Left lobe of liver (tissue), 2 donors: Measurements from ENCODE around the gene HOOK1. TPM values are rescaled to one million over a fixed set of nuclear protein-coding genes. Genes with fewer than 3 reads are reported as not detected.
"Not testable (repeated sequence)": the region's sequence is repeated elsewhere in the genome, so short reads cannot be mapped to it uniquely, and the experiment has no call there.

Experiments used
- ATAC-seq: fragments of 200-7000 bp; cut with Tn5 transposase; one replicate; pipeline ENCODE4 v1.9.1; 2020; ENCODE audit warnings: mild to moderate bottlenecking, moderate library complexity
- DNase-seq: peaks from one replicate; pipeline ENCODE4 v3.0.0-alpha.2; 2020; ENCODE audit warnings: low spot score
- total RNA-seq: library from RNA; stranded (reverse); gene quantifications from one replicate; pipeline ENCODE4 v1.2.1, GENCODE V29; 2021
- donor health status: DM: no; HTN: no; CAD: no; lungs with moderate emphysema.
- donor health status: DM: no; HTN: yes; CAD: no.

Gene HOOK1
- total RNA-seq, 1 donor from 2014 or later: 29.5 TPM

DNA sequence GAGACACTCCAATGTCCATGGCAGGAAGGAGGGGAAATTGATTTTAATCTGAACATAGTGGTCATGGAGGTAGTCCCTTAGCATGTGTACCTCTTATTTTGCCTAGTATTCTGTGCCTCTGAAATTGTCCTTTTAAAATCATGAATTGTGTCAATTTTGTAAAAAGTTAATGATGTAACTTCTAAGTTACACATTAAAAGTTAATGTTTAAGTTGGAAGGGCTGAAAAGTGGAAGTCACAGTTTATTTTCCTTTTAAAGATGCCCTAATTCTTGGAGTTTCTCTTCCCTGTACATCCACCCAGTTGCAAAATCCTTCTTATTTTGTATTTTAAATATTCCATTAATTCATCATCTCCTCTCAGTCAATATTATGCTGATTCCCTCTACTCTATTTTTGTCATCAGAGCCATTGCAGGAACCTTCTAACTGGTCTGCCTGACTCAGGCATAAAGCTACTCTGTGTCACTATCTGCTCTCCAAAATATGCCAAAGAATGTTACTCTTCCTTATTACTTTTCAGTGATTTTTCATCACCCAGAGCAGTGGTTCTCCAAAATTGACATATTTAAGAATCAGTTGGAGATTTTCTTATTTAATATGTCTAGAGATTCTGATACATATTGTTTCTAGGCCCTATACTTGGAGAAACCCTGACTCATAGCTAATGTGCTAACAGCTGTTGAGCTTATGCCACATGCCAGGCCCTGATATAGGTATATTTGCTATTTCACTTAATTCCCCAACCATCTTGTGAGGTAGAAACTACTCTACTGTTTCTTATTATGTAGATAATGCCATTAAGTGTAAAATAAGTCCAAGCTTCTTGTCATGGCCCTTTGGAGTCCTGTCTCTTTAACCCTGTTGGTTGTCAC is 5.1 kb downstream of the HOOK1 start:
- ATAC-seq: peak; percentile 28
- no peak for DNase-seq

- DNase-seq: no peak
- ATAC-seq: no peak
These were observed 12.4 kb downstream of the HOOK1 start for GRCh38 chr1:59827055-59827643.

DNA sequence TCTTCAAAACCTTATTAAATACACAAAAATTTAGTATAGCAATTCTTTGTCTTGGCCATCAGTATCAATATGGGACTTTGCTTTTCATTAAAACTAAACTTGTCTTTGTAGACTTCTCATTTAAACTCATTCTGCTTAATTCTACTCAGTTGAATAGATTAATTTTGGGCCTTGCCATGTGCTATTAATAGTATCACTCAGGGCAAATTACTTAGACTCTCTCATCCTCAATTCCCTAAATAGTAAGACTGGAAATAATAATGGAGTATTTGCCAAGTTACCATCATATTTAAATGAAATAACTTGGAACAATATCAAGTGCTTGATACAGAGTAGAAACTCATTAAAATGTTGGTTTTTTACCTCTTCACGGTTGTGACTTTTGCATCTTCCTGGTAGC is 13.4 kb downstream of the HOOK1 start:
- DNase-seq (no peak), ATAC-seq (no peak)

DNA sequence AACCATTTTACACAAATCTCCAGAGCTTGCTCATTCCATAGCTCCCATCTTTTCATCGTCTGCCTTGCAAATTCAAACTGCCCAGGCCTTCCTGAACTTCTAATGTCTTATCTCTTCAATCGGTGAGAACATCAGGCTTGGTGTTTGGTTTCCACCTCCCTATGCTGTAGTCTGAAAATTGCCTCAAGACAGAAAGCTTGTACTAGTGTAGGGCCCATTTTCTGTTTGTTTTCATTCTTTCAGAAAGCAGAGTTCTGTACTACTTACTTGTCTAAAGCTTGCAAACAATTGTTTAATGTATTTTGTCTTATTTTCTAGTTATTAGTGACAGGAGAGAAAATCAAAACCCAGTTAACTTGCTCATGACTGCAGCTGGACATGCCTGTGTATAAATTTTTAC is 16.8 kb downstream of the HOOK1 start:
- DNase-seq (no peak), ATAC-seq (no peak)

DNA sequence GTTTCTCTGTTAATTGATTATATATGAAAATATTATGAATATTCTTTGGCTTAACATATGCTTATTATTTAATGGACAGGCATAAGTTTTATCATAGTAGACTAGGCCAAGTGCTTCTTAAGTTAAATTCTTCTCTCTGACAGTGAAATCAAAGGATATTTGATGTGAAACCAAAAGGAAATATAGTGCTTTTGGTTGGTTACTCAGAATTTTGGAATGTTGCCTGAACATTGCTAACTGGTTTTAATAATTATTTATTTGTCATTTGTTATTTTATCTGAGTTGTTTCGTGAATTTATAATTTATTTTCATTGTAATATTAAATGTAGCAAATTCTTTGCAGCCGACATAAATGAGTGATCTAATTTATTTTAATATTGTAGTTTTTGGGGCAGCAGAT is 18.3 kb downstream of the HOOK1 start:
- DNase-seq (no peak), ATAC-seq (no peak)

- ATAC-seq (no peak), DNase-seq (no peak)
These were observed 19.2 kb downstream of the HOOK1 start for GRCh38 chr1:59833991-59834390.

DNA sequence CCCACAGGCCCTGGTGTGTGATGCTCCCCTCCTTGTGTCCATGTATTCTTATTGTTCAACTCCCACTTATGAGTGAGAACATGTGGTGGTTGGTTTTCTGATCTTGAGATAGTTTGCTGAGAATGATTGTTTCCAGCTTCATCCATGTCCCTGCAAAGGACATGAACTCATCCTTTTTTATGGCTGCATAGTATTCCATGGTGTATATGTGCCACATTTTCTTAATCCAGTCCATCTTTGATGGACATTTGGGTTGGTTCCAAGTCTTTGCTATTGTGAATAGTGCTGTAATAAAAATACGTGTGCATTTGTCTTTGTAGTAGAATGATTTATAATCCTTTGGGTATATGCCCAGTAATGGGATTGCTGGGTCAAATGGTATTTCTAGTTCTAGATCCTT is 23.1 kb downstream of the HOOK1 start:
- not testable (repeated sequence) for ATAC-seq, DNase-seq

DNA sequence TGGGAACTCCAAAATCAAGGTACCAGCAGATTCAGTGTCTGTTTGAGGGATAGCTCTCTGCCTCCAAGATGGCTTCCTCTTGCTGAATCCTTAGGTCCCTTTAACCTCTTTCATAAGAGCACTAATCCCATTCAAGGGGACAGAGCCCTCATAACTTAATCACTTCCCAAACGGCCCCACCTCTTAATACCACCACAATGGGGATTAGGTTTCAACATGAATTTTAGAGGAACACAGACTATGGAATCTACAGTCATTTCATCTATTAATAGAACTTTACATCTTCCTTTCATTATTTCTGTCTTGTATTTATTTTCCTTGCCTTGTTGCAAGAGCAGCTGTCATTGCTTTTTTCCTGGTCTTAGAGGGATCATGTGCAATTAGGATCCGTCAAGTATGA is 30.3 kb downstream of the HOOK1 start:
- ATAC-seq (no peak), DNase-seq (no peak)

GRCh38 chr1:59846209-59846894 is 31.6 kb downstream of the HOOK1 start:
- ATAC-seq (no peak), DNase-seq (no peak)

DNA sequence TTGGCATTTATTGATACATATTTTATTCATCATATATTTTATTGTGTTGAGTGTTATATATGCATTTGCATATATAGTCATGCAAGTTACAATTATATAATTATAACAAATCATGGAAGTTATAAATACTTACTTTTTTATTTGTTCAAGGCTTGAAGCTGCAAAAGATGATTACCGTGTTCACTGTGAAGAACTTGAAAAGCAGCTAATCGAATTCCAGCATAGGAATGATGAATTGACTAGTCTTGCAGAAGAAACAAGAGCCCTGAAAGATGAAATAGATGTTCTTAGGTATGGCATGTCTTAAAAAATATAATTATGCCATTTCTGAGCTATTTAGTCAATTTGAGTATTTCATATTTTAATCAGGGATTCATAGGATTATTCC is 32.1 kb downstream of the HOOK1 start:
- no peak for DNase-seq
- no peak for ATAC-seq

GRCh38 chr1:59852117-59852516 is 37.4 kb downstream of the HOOK1 start:
- DNase-seq (no peak), ATAC-seq (peak; percentile 51)

DNA sequence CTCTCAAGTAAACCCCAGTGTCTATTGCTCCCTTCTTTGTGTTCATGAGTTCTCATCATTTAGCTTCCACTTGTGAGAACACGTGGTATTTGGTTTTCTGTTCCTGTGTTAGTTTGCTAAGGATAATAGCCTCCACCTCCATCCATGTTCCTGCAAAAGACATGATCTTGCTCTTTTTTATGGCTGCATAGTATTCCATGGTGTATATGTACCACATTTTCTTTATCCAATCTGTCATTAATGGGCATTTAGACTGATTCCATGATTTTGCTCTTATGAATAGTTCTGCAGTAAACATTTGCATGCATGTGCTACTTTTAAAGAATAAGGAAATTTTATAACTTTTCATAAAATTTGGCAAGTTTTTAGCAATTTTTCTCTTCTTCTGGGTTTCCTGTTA is 40.5 kb downstream of the HOOK1 start:
- not testable (repeated sequence) for ATAC-seq, DNase-seq

- ATAC-seq (peak; percentile 93), DNase-seq (peak; percentile 71)
These were observed 42.1 kb downstream of the HOOK1 start for GRCh38 chr1:59856725-59857338.

DNA sequence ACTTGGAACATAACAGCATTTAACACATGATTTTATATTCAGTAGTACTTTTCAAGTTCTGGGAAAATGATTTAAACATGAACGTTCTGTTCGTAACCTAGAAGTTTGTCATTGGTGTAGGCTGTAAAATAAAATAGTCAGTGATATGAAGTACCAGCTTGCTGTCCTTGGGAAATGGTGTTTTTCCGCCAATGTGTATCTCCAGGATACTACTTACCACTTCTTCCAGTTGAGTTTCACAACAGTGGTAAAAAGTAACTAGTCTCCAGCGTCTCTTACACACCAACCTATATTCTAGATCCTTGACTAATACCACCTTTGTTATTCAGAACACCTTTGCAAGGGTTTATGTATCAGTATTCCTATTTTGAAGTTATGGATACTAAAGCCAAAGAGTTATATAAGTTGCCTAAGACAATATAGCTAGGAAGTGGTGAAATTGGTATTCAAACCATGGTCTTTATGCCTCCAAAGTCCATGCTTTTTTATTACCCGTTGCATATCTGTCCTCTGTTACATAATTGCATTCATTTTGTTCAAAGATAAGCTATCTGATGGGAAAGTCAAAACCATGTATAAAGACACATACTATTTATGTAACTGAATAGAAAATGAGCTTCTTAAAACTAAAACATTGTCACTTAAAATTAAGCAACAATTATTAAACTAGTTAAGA is 43.1 kb downstream of the HOOK1 start:
- no peak for DNase-seq
- ATAC-seq: no peak

DNA sequence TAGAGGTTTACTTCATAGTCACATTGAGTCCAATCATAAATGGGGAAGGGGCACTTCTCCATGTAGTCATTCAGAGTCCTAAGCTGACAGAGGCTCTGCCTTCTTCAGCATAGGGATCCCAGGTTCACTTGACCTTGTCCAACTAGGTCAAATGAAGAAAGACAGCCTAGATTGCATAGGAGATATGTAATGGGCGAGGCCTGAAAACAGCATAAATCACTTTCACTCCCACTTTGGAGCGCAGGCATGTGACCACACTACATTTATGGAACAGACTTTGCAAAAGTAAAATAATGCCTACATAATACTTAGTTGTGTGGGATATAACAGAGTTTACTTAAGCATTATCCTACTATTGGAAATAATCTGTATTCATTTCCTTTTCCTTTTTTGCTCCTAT is 51.7 kb downstream of the HOOK1 start:
- ATAC-seq: no peak
- no peak for DNase-seq

GRCh38 chr1:59871746-59872145 is 57.0 kb downstream of the HOOK1 start:
- ATAC-seq (no peak), DNase-seq (no peak)

GRCh38 chr1:59877108-59877682 is 62.4 kb downstream of the HOOK1 start:
- no peak for ATAC-seq
- no peak for DNase-seq

DNA sequence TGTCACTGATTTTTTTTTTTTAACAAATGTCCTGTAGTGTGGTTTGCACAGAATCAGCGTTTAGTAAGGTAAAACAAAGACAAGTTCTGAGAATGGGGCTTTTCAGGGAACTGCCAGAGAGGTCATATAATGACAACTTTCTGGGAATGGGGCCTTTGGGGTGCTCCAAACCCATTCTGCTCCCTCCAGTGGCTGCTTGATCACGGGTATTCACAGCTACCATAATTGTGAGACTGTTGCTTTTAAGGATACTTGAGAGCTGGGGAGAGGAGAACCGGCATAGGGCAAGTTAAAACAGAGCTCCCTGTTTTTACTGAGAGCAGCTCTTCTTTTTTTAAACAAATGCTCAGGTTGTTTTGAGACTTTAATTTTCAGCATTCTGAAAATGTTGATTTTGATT is 63.6 kb downstream of the HOOK1 start:
- DNase-seq (no peak), ATAC-seq (no peak)

- ATAC-seq: peak; percentile 94
- DNase-seq: peak; percentile 77
These were observed 64.8 kb downstream of the HOOK1 start for GRCh38 chr1:59879574-59879973.

GRCh38 chr1:59879996-59880505 is 65.3 kb downstream of the HOOK1 start:
- no peak for DNase-seq
- ATAC-seq: peak; percentile 16
